ENCODE results near the gene TCF20.
A peak's percentile ranks its signal among the peaks of the same experiment; 100 is the strongest.

TCF20 gene

DNA sequence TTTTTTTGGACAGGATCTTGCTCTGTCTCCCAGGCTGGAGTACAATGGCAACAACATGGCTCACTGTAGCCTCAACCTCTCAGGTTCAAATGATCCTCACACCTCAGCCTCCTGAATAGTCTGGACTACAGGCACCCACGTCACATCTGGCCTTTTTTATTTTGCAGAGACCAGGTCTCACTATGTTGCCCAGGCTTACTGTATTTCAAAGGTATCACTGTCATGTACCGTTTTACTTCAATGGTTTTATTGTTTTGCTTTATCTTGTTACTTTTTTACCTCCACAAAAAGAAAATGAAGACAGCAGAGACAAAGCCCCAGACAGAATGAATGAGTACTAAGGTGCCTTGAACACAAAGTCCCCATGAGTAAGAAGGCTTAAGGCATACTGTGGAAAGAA, 5.1 kb downstream of the TCF20 start:
- H3K9ac ChIP-seq (ENCODE audit: insufficient read length), result no peak overlapping the region
- no peak for DNase-seq (ENCODE audit: low read depth, low spot score)
- TF ChIP-seq POLR2AphosphoS5 (IDR thresholded peaks at IDR 0.05; ENCODE audit: borderline replicate concordance, low read depth, low read length) (no peak), EZH2 (IDR thresholded peaks at IDR 0.05) (no peak), FOXP2 (optimal IDR thresholded peaks at IDR 0.05; ENCODE audit: control extremely low read depth, extremely low read length, insufficient read depth) (no peak)
- H3K27ac ChIP-seq, result no peak overlapping the region
- H3K9me3 ChIP-seq (ENCODE audit: low read depth, low read length), result no peaks in the 10 kb centered on the region
- no peaks in the 10 kb centered on the region for H3K36me3 ChIP-seq (ENCODE audit: insufficient read depth, low read length)
- H3K4me3 ChIP-seq, result no peak overlapping the region

DNA sequence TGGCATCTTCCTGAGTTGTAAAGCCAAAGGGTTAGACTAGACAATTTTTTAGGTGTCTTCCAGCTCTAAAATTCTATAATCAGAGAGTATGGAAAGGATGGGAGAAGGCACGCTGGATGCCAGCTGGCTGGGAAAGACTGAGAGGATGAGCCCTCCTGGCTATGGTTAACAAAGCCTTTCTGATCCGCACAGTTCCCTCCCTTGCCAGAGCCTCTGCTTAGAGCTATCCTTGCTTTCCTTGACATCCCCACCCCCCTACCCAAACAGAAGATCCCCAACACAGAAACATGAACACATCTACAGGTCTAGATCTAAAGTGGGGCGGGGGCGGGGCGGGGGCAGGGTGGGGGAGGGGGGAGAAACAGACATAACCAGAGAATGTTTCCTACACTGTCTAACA, 6.5 kb downstream of the TCF20 start:
- no peak for TF ChIP-seq EZH2 (IDR thresholded peaks at IDR 0.05)
- TF ChIP-seq POLR2AphosphoS5 (IDR thresholded peaks at IDR 0.05; ENCODE audit: borderline replicate concordance, low read depth, low read length), result no peak
- TF ChIP-seq FOXP2 (optimal IDR thresholded peaks at IDR 0.05; ENCODE audit: control extremely low read depth, extremely low read length, insufficient read depth), result no peak
- H3K36me3 ChIP-seq (ENCODE audit: insufficient read depth, low read length), result no peaks in the 10 kb centered on the region
- DNase-seq (ENCODE audit: low read depth, low spot score), result no peak
- no peaks in the 10 kb centered on the region for H3K9me3 ChIP-seq (ENCODE audit: low read depth, low read length)
- no peak overlapping the region for H3K9ac ChIP-seq (ENCODE audit: insufficient read length)
- H3K4me3 ChIP-seq, result no peak overlapping the region
- H3K27ac ChIP-seq, result no peak overlapping the region

DNA sequence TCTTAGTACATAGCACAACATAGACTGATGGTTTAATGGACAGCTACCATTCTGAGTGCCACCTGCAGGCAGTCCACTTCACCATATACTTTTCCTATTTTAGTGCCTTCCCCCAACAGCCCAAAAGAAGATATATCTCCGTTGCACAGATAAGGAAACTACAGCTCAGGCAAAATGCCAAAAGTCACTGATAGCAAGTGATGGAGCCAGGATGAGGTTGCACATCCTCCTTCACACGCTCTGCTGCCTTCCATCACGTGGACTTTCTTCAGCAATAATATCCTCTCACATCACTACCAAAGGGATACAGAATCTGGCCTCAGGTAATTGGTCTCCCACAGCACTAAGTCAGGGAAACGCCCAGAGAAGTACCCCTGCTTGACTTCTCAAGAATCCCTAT, 7.5 kb downstream of the TCF20 start:
- Histone ChIP-seq H3K36me3 (ENCODE audit: insufficient read depth, low read length) (no peaks in the 10 kb centered on the region), H3K9ac (ENCODE audit: insufficient read length) (no peak overlapping the region), H3K4me3 (no peak overlapping the region), H3K27ac (no peak overlapping the region), H3K9me3 (ENCODE audit: low read depth, low read length) (no peaks in the 10 kb centered on the region)
- no peak for DNase-seq (ENCODE audit: low read depth, low spot score)
- no peak for TF ChIP-seq EZH2 (IDR thresholded peaks at IDR 0.05)
- no peak for TF ChIP-seq POLR2AphosphoS5 (IDR thresholded peaks at IDR 0.05; ENCODE audit: borderline replicate concordance, low read depth, low read length)
- TF ChIP-seq FOXP2 (optimal IDR thresholded peaks at IDR 0.05; ENCODE audit: control extremely low read depth, extremely low read length, insufficient read depth), result no peak

DNA sequence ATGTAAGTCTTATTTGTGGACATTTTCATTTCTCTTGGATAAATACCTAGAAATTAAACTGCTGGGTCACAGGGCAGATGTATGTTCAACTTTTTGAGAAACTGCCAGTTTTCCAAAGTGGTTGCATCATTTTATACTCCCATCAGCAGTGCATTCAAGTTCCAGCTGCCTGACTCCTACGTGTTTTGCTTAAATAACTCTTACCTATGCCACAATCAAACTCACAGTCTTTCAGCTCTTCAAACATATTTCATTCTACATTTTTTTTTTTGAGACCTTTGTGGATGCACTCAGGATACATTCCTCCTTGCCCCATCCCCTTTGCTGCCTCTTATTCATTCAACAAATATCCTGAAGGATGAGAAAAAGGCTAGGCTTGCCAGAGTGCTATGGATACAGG, 9.2 kb downstream of the TCF20 start:
- TF ChIP-seq FOXP2 (optimal IDR thresholded peaks at IDR 0.05; ENCODE audit: control extremely low read depth, extremely low read length, insufficient read depth) (no peak), POLR2AphosphoS5 (IDR thresholded peaks at IDR 0.05; ENCODE audit: borderline replicate concordance, low read depth, low read length) (no peak), EZH2 (IDR thresholded peaks at IDR 0.05) (no peak)

DNA sequence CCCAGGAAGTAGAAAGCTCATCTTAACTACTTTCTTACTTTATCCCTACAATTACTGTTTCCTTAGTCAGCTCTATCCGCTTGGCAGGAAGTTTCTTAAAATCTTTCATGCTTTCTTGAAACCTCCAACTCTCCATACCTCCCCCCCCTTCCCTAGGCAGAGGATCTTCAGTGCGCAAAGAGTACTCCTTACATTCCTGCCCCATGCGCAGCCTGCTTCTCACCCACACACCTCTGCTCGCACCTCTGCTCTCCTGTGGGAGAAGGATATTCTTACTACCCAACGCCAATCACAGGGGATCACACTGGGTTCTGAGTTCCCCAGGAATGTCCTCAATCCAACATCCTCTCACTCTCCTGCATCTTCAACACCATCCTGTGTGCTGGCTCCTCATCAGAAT, 12.3 kb downstream of the TCF20 start:
- no peak overlapping the region for H3K9ac ChIP-seq (ENCODE audit: insufficient read length)
- H3K4me3 ChIP-seq, result no peak overlapping the region
- no peaks in the 10 kb centered on the region for H3K36me3 ChIP-seq (ENCODE audit: insufficient read depth, low read length)
- TF ChIP-seq POLR2AphosphoS5 (IDR thresholded peaks at IDR 0.05; ENCODE audit: borderline replicate concordance, low read depth, low read length) (no peak), EZH2 (IDR thresholded peaks at IDR 0.05) (no peak), FOXP2 (optimal IDR thresholded peaks at IDR 0.05; ENCODE audit: control extremely low read depth, extremely low read length, insufficient read depth) (no peak)
- H3K27ac ChIP-seq, result peak overlapping the region; percentile 37
- H3K9me3 ChIP-seq (ENCODE audit: low read depth, low read length), result no peaks in the 10 kb centered on the region
- no peak for DNase-seq (ENCODE audit: low read depth, low spot score)

More for the DNA sequence above, 9.2 kb downstream of the TCF20 start:
- H3K9me3 ChIP-seq (ENCODE audit: low read depth, low read length), result no peaks in the 10 kb centered on the region
- no peak overlapping the region for H3K27ac ChIP-seq
- DNase-seq (ENCODE audit: low read depth, low spot score), result no peak
- H3K9ac ChIP-seq (ENCODE audit: insufficient read length), result no peak overlapping the region
- no peaks in the 10 kb centered on the region for H3K36me3 ChIP-seq (ENCODE audit: insufficient read depth, low read length)
- no peak overlapping the region for H3K4me3 ChIP-seq

DNA sequence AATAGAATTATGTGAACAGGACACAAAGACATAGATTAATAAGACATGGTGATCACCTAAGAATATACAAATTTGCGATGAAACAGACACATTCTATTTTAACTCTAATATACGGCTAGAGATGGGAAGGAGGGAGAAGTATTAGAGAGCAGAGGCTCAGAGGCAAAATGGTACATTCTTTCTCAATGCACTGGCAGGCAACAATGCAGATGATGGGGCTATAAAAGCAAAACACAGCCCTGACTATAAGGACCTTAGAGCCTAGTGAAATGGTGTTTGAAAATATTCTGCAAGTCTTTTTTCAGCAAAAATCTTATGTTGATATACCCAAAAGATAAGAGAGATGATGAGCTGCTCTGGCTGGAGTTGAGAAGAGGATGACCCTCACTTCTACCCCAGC, 13.1 kb downstream of the TCF20 start:
- TF ChIP-seq POLR2AphosphoS5 (IDR thresholded peaks at IDR 0.05; ENCODE audit: borderline replicate concordance, low read depth, low read length) (no peak), FOXP2 (optimal IDR thresholded peaks at IDR 0.05; ENCODE audit: control extremely low read depth, extremely low read length, insufficient read depth) (no peak), EZH2 (IDR thresholded peaks at IDR 0.05) (no peak)
- no peaks in the 10 kb centered on the region for H3K9me3 ChIP-seq (ENCODE audit: low read depth, low read length)
- no peak overlapping the region for H3K27ac ChIP-seq
- no peak overlapping the region for H3K9ac ChIP-seq (ENCODE audit: insufficient read length)
- H3K36me3 ChIP-seq (ENCODE audit: insufficient read depth, low read length), result no peaks in the 10 kb centered on the region
- DNase-seq (ENCODE audit: low read depth, low spot score), result no peak
- H3K4me3 ChIP-seq, result no peak overlapping the region

DNA sequence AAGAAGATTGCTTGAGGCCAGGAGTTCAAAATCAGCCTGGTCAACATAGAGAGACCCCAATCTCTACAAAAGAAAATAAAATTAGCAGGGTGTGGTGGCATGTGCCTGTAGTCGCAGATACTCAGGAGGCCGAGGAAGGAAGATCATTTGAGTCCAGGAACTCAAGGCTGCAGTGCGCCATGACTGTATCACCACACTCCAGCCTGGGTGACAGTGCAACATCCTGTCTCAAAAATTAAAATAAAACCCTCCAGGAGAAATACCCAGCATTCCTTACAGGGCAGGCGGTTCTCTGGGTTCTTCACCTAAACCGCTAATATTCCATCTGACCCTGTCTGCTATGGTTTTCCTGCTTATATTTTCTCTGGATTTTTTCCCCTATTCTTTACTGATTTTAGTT, 13.5 kb downstream of the TCF20 start:
- no peak for DNase-seq (ENCODE audit: low read depth, low spot score)
- Histone ChIP-seq H3K27ac (no peak overlapping the region), H3K9me3 (ENCODE audit: low read depth, low read length) (no peaks in the 10 kb centered on the region), H3K36me3 (ENCODE audit: insufficient read depth, low read length) (no peaks in the 10 kb centered on the region), H3K4me3 (no peak overlapping the region), H3K9ac (ENCODE audit: insufficient read length) (no peak overlapping the region)
- TF ChIP-seq POLR2AphosphoS5 (IDR thresholded peaks at IDR 0.05; ENCODE audit: borderline replicate concordance, low read depth, low read length), result no peak
- no peak for TF ChIP-seq FOXP2 (optimal IDR thresholded peaks at IDR 0.05; ENCODE audit: control extremely low read depth, extremely low read length, insufficient read depth)
- TF ChIP-seq EZH2 (IDR thresholded peaks at IDR 0.05), result no peak

DNA sequence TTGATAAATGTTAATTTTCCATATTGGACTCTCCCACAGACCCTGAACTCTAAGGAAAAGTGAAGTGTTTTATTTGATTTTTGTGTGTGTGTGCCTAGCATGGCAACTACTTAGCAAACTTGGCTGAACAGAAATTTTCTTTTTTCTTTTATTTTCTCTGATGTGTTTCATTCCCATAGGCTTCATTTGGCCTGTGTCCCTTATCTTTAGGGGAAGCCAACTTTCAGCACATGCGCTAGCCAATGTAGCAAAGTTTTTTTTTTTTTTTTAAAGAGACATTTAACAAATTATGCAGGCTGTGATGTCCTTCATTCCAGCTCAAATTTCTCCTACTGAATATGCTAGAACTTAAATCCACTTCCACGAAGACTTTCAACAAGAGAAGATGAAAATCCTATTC, 14.2 kb downstream of the TCF20 start:
- Histone ChIP-seq H3K9me3 (ENCODE audit: low read depth, low read length) (no peaks in the 10 kb centered on the region), H3K36me3 (ENCODE audit: insufficient read depth, low read length) (no peaks in the 10 kb centered on the region), H3K27ac (no peak overlapping the region), H3K9ac (ENCODE audit: insufficient read length) (no peak overlapping the region), H3K4me3 (no peak overlapping the region)
- DNase-seq (ENCODE audit: low read depth, low spot score), result no peak
- TF ChIP-seq POLR2AphosphoS5 (IDR thresholded peaks at IDR 0.05; ENCODE audit: borderline replicate concordance, low read depth, low read length) (no peak), EZH2 (IDR thresholded peaks at IDR 0.05) (no peak), FOXP2 (optimal IDR thresholded peaks at IDR 0.05; ENCODE audit: control extremely low read depth, extremely low read length, insufficient read depth) (no peak)

DNA sequence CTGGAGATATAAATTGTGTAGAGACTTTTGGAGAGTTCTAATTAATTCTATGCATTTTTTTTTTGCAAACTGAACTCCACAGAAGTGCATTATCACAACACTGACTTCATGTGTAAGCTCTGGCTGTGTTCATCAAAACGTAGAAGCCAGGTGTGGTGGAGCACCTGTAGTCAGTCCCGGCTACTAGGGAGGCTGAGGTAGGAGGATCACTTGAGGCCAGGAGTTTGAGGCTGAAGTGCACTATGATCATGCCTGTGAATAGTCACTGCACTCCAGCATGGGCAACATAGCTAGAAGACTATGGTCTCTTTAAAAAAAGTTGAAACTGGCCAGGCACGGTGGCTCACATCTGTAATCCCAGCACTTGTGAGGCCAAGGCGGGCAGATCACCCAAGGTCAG, 20.6 kb downstream of the TCF20 start:
- no peak for DNase-seq (ENCODE audit: low read depth, low spot score)

More for the DNA sequence above, 20.6 kb downstream of the TCF20 start:
- H3K36me3 ChIP-seq (ENCODE audit: insufficient read depth, low read length), result no peaks in the 10 kb centered on the region
- no peak overlapping the region for H3K27ac ChIP-seq
- H3K4me3 ChIP-seq, result no peak overlapping the region
- no peak for TF ChIP-seq POLR2AphosphoS5 (IDR thresholded peaks at IDR 0.05; ENCODE audit: borderline replicate concordance, low read depth, low read length)
- no peak for TF ChIP-seq EZH2 (IDR thresholded peaks at IDR 0.05)
- no peak for TF ChIP-seq FOXP2 (optimal IDR thresholded peaks at IDR 0.05; ENCODE audit: control extremely low read depth, extremely low read length, insufficient read depth)
- H3K9me3 ChIP-seq (ENCODE audit: low read depth, low read length), result no peaks in the 10 kb centered on the region
- H3K9ac ChIP-seq (ENCODE audit: insufficient read length), result no peak overlapping the region
